Vagina (tissue), 2 donors: Measurements from ENCODE around the gene MICAL3.

Experiments used
- CTCF ChIP-seq, 3 experiments: fragments of 450-650 bp in 2 of 3; fragments of 200-600 bp in 1 of 3; sonication (generic) in 1 of 3; IDR thresholded peaks; one replicate each; pipeline ENCODE4 v1.5.1; 2017 to 2019; ENCODE audit warnings: antibody characterized with exemption in 3 of 3, mild to moderate bottlenecking in 2 of 3, moderate library complexity in 2 of 3
- POLR2AphosphoS5 ChIP-seq, 2 donors: sonication (generic); formaldehyde crosslinking; IDR thresholded peaks; one replicate each; pipeline ENCODE4 v1.9.0; 2017; ENCODE audit warnings: antibody characterized with exemption in 2 of 2, mild to moderate bottlenecking in 2 of 2, low read depth in 1 of 2; ENCODE audit not compliant: insufficient read depth in 1 of 2

GRCh38 chr22:17818180-17818579 is 206.2 kb downstream of the MICAL3 start:
- no peak for TF ChIP-seq CTCF (IDR thresholded peaks at IDR 0.05)
- no peak for TF ChIP-seq POLR2AphosphoS5 (IDR thresholded peaks at IDR 0.05; ENCODE audit: insufficient read depth in 1 of 2, low read depth in 1 of 2)
